PC-3 (cell line): Measurements from ENCODE around the gene CRTC3.

Experiments
- CTCF ChIP-seq: fragments of 300-600 bp; sonication (generic); conservative IDR thresholded peaks from 2 replicates; pipeline ENCODE4 v1.5.1; 2017; ENCODE audit warnings: antibody characterized with exemption, low read depth, mild to moderate bottlenecking, low read length
- EZH2 ChIP-seq: fragments of 300-600 bp; sonication (generic); IDR thresholded peaks from one replicate; pipeline ENCODE4 v1.6.1; 2017; ENCODE audit warnings: antibody characterized with exemption, mild to moderate bottlenecking, low read length; ENCODE audit not compliant: unreplicated experiment

GRCh38 chr15:90584841-90585240, 55.1 kb downstream of the CRTC3 start:
- TF ChIP-seq CTCF (no peak), EZH2 (no peak)
